Gastroesophageal sphincter (tissue), 4 donors: Measurements from ENCODE around the gene APOBEC3A. TPM values are rescaled to one million over a fixed set of nuclear protein-coding genes. Genes with fewer than 3 reads are reported as not detected.
"Not testable (repeated sequence)": the region's sequence is repeated elsewhere in the genome, so short reads cannot be mapped to it uniquely, and the experiment has no call there.

ENCODE experiments used
- ATAC-seq: fragments of 150-250 bp; one replicate; pipeline ENCODE4 v1.9.1; 2016; ENCODE audit warnings: mild to moderate bottlenecking, moderate library complexity
- H3K27ac ChIP-seq, 4 donors: fragments of 200-600 bp; sonication (generic) in 3 of 4; 1 replicate in 3 of 4; 2 replicates in 1 of 4; pipeline ENCODE4 v1.5.1; 2016 to 2019
- H3K27me3 ChIP-seq: fragments of 200-600 bp; sonication (generic); one replicate; pipeline ENCODE4 v1.5.1; 2019
- H3K36me3 ChIP-seq, 2 donors: fragments of 200-600 bp; sonication (generic); one replicate each; pipeline ENCODE4 v1.5.1; 2019; ENCODE audit warnings: control low read depth in 1 of 2
- H3K4me1 ChIP-seq, 3 donors: fragments of 200-600 bp; sonication (generic); 1 replicate in 2 of 3; 2 replicates in 1 of 3; pipeline ENCODE4 v1.5.1; 2016 to 2019; ENCODE audit warnings: control low read depth in 2 of 3
- H3K4me3 ChIP-seq, 2 donors: fragments of 200-600 bp; sonication (generic); one replicate each; pipeline ENCODE4 v1.5.1; 2019; ENCODE audit warnings: mild to moderate bottlenecking in 1 of 2, moderate library complexity in 1 of 2
- H3K9me3 ChIP-seq, 3 donors: fragments of 200-600 bp; sonication (generic); one replicate each; pipeline ENCODE4 v1.5.1; 2017 to 2019; ENCODE audit warnings: control low read depth in 2 of 3
- EP300 ChIP-seq: sonication (generic); formaldehyde crosslinking; IDR thresholded peaks from one replicate; pipeline ENCODE4 v1.6.1; 2017; ENCODE audit warnings: antibody characterized with exemption, mild to moderate bottlenecking
- POLR2A ChIP-seq, 2 donors: fragments of 450-650 bp; IDR thresholded peaks; one replicate each; pipeline ENCODE4 v1.6.1; 2017; ENCODE audit warnings: antibody characterized with exemption in 2 of 2, mild to moderate bottlenecking in 2 of 2, moderate library complexity in 1 of 2
- POLR2AphosphoS5 ChIP-seq: sonication (generic); formaldehyde crosslinking; IDR thresholded peaks from one replicate; pipeline ENCODE4 v1.6.1; 2017; ENCODE audit warnings: antibody characterized with exemption
- WGBS, 2 donors: methylation state at CpG; one replicate each; pipeline ENCODE4 v1.1.5; 2018; ENCODE audit warnings: low coverage in 1 of 2; 5-methylcytosine and 5-hydroxymethylcytosine counted together
- total RNA-seq, 4 donors: library from RNA; depleted of rRNA; stranded (reverse); fragments of >200 nt; gene quantifications; one replicate each; pipeline ENCODE4 v1.1.0, GENCODE V29; 2016
- TF ChIP-seq, protein P1 (sequence below), 4 experiments: fragments of 200-600 bp in 2 of 4; fragments of 450-650 bp in 2 of 4; sonication (generic) in 1 of 4; IDR thresholded peaks; one replicate each; pipeline ENCODE4 v1.5.1; 2017 to 2019; ENCODE audit warnings: antibody characterized with exemption in 4 of 4, mild to moderate bottlenecking in 2 of 4, moderate library complexity in 2 of 4

APOBEC3A gene
- total RNA-seq, 4 donors from 2014 or later = 0.35 to 4.4 TPM; not detected in 2

DNA sequence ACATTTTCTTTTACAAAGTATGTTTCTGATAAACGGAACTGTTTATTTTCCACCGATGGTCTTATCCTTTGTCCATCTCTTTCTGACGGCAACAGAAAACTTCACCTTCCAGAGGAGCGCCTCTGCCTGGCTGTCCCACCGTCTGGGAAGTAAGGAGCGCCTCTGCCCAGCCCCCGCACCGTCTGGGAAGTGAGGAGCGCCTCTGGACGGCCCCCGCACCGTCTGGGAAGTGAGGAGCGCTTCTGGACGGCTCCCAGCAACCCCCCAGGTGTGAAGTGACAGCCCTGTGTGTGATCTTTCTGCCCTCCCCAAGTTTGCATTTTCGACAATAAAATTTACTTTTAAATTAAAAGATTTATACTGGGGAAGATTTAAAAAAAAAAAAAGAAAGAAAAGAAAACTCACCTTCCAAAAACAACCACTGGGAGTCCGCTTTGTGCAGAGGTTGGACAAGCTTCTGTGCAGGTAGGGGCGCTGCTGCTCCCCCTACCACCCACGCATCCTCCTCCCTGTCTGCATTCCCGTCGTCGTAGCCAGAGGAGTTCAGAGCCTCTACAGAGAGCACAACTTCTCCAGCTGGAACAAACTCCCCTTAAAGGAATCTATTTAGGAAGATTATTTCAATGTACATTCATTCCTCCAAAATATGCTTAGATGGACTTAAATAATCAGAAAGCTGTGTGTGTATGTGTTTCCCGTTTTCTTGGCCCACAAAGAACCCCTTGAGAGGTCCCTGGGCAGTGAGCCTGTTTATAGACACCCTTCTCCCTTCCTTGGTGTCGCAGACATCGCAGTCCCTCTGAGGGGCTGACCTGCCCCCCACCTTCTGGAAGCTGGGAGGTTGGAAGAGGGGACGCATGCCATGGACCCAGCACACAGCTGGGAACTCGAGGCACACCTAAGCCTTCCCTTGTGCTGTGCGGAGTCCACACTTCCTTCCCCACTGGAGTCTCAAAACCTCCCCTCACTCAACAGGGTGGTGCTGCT lies 23.9 kb downstream of the APOBEC3A start:
- Histone ChIP-seq H3K27me3 (no peaks in the 10 kb centered on the region), H3K27ac (peak overlapping the region in 2 of 4 donors; percentile 73 to 78), H3K36me3 (no peaks in the 10 kb centered on the region), H3K4me1 (peaks cover 0 to 24% (median 10%) of the 10 kb centered on the region in 3 donors), H3K4me3 (peak overlapping the region; percentile 35 to 54), H3K9me3 (no peaks in the 10 kb centered on the region)
- ATAC-seq = peak; percentile 58
- no peak for TF ChIP-seq EP300
- TF ChIP-seq, protein P1, sequence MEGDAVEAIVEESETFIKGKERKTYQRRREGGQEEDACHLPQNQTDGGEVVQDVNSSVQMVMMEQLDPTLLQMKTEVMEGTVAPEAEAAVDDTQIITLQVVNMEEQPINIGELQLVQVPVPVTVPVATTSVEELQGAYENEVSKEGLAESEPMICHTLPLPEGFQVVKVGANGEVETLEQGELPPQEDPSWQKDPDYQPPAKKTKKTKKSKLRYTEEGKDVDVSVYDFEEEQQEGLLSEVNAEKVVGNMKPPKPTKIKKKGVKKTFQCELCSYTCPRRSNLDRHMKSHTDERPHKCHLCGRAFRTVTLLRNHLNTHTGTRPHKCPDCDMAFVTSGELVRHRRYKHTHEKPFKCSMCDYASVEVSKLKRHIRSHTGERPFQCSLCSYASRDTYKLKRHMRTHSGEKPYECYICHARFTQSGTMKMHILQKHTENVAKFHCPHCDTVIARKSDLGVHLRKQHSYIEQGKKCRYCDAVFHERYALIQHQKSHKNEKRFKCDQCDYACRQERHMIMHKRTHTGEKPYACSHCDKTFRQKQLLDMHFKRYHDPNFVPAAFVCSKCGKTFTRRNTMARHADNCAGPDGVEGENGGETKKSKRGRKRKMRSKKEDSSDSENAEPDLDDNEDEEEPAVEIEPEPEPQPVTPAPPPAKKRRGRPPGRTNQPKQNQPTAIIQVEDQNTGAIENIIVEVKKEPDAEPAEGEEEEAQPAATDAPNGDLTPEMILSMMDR (IDR thresholded peaks at IDR 0.05) = no peak
- no peak for TF ChIP-seq POLR2AphosphoS5
- no peak for TF ChIP-seq POLR2A (IDR thresholded peaks at IDR 0.05)
- 9 to 11% methylated on average over 9 to 14 of the region's 27 CpGs for WGBS, 2 donors

DNA sequence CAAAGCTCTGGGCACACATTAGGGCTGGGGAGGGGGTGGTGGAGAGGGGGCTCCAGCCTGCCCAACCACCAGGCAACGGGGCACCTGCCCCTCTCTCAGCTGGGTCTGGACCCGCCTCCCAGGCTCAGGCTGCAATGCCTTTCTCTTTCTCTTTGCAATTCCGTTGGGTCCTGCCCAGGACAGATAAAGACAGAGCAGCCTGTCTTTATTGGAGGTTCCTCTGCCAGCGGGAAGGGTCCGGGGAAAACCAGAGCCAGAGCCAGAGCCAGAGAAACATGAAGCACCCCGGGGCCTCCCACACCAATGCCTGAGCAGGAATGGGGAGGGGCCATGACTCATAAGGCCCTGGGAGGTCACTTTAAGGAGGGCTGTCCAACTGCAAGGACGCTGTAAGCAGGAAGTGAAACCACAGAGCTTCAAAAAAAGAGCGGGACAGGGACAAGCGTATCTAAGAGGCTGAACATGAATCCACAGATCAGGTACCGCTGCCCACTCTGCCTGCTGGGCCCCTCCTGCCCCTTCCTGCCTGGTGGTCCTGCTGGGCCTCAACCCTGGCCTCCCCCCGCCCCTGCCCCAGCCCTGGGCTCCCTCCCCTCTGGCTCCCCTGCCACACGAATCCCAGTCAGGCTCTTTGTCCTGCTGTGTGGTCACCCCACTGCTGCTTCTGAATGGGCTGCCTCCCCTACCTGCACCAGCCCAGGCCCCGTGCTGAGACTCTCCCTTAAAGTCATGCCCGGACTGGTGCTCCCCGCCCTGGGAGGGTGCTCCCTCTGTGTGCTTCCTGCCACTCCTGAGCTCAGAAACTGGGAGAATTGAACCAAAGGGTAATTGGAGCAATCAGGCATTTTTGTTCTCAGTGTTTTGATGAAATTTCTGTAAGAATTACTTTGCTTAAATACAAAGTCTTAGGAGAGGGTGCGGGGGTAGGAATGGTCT lies 24.9 kb downstream of the APOBEC3A start, which contains the start of gene APOBEC3B:
Gene APOBEC3B, plus strand, starts transcription at position 356 of the 936 bp plus-strand sequence. Its CDS starts 107 bp downstream, at position 463.
- ATAC-seq = peak; percentile 98
- Histone ChIP-seq H3K9me3 (no peaks in the 10 kb centered on the region), H3K4me3 (peak within 1 kb of the TSS; percentile 35 to 54), H3K27ac (peak within 1 kb of the TSS in 2 of 4 donors; percentile 73 to 78), H3K4me1 (peaks cover 0 to 24% (median 10%) of the 10 kb centered on the region in 3 donors), H3K27me3 (no peaks in the 10 kb centered on the region), H3K36me3 (no peaks in the 10 kb centered on the region)
- TF ChIP-seq POLR2A (IDR thresholded peaks at IDR 0.05) = no peak
- TF ChIP-seq POLR2AphosphoS5 = peak; percentile 45
- WGBS, 2 donors = 0% methylated on average over 2 to 6 of the region's 16 CpGs

DNA sequence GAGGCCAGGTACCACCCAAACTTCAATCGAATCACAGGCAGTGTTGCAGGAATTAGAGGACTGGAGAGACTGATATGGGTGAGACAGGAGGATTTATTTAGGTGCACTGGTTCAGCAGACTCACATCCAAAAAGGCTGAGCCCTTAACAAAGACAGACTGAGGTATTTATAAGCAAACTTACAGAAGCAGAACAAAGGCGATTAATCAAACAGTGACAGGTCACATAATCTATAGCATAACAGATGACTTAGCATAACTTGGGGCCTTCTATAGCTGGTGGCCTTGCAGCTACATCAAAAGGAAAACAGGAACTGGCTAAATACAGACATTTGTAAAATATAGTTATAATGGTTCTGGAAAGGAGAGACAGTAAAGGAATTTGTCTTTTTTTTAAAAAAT lies 26.8 kb downstream of the APOBEC3A start:
- 81 to 86% methylated on average over 1 to 2 of the region's 2 CpGs for WGBS, 2 donors
- no peak overlapping the region for H3K4me3 ChIP-seq
- H3K27ac ChIP-seq = no peak overlapping the region
- no peaks in the 10 kb centered on the region for H3K27me3 ChIP-seq
- H3K9me3 ChIP-seq = no peaks in the 10 kb centered on the region
- TF ChIP-seq POLR2A (IDR thresholded peaks at IDR 0.05) (no peak), EP300 (no peak), POLR2AphosphoS5 (no peak)
- TF ChIP-seq, protein P1 (IDR thresholded peaks at IDR 0.05) = no peak
- H3K4me1 ChIP-seq = peaks cover 0 to 24% (median 10%) of the 10 kb centered on the region in 3 donors
- H3K36me3 ChIP-seq = no peaks in the 10 kb centered on the region
- ATAC-seq = no peak

DNA sequence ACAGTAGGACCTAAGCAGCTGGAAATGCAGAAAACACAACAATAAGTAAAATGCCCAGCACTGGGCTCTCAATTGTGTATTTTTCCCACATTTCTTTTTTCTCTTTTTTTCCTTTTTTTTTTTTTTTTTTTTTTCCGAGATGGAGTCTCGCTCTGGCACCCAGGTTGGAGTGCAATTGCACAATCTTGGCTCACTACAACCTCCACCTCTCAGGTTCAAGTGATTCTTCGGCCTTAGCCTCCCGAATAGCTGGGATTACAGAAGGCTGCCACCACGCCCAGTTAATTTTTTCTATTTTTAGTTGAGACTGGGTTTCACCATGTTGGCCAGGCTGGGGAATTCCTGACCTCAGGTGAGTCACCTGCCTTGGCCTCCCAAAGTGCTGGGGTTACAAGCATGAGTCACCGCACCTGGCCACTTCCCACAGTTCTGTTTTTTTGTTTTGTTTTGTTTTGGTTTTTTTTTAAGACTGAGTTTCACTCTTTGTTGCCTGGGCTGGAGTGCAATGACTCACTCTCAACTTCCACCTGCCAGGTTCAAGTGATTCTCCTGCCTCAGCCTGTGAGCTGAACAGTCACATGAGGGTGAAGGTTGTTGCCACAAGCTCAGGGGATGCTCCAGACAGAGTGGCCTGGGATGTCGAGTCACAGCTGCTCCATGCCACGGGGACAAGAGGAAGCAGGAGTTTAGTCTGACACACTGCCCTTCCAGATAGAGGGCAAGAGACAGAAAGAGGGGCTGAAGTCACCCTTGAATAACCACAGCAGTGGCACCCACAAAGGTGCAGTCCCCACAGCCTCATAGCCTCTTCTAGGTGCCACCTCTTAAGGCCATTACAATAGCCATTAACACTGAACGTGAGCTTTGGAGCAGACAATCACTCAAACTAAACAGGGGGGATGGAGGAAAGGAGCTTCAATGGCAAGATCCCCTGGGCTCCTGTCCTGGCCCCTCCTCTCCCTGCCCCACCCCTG lies 27.7 kb downstream of the APOBEC3A start:
- not testable (repeated sequence) for H3K4me3 ChIP-seq, H3K9me3 ChIP-seq, H3K27me3 ChIP-seq, ATAC-seq, H3K27ac ChIP-seq, H3K36me3 ChIP-seq
- WGBS, 2 donors = 57 to 70% methylated on average over 5 to 7 of the region's 9 CpGs
- H3K4me1 ChIP-seq = peaks cover 0 to 24% (median 10%) of the 10 kb centered on the region in 3 donors

DNA sequence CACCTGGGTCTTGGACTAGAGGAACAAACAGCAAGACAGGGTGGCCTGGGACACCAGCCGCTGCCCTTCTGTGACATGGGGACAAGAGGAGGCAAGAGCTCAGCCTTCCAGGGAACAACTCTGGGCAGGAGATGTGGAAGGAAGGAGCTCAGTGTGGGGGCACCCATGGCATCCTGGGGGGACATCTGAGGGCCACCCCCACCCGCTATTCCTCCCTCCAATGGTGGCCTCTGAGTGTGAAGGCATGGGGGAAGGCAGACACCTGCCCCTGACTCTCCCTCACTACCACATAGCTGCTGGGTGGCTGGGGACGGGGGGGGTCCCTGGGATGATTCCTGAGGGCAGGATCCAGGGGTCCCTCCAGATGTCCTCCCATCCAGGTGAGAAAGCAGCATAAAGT lies 29.2 kb downstream of the APOBEC3A start:
- TF ChIP-seq POLR2A (IDR thresholded peaks at IDR 0.05) = no peak
- TF ChIP-seq, protein P1 (IDR thresholded peaks at IDR 0.05) = no peak
- TF ChIP-seq POLR2AphosphoS5 = no peak
- no peak for TF ChIP-seq EP300
- H3K27me3 ChIP-seq = no peaks in the 10 kb centered on the region

More for the DNA sequence above, 29.2 kb downstream of the APOBEC3A start:
- Histone ChIP-seq H3K27ac (no peak overlapping the region), H3K9me3 (no peaks in the 10 kb centered on the region), H3K4me3 (no peak overlapping the region), H3K4me1 (peaks cover 0 to 14% (median 5%) of the 10 kb centered on the region in 3 donors), H3K36me3 (no peaks in the 10 kb centered on the region)
- no CpG with 5 or more reads among the region's 3 CpGs for WGBS, 2 donors
- no peak for ATAC-seq
